AML-193 (cell line): ENCODE results near the gene PCDH12.

Experiments
- DNase-seq, 2 experiments: peaks; one replicate each; lab custom pipeline; 2025; lab: John Stamatoyannopoulos, UW

PCDH12 gene

GRCh38 chr5:141966275-141966962, 8.4 kb upstream of the PCDH12 start:
- DNase-seq, result no peak

- DNase-seq, result no peak
Observed at GRCh38 chr5:141965071-141965470, 7.1 kb upstream of the PCDH12 start.

GRCh38 chr5:141963701-141964100, 5.7 kb upstream of the PCDH12 start:
- no peak for DNase-seq

GRCh38 chr5:141961466-141961865, 3.5 kb upstream of the PCDH12 start:
- no peak for DNase-seq

GRCh38 chr5:141960449-141961323, 2.7 kb upstream of the PCDH12 start:
- DNase-seq, result peak; percentile 86 to 88

- peak; percentile 10 to 11 for DNase-seq
Observed at GRCh38 chr5:141960018-141960417, 2.0 kb upstream of the PCDH12 start.

- DNase-seq, result peak; percentile 69 to 76
Observed at GRCh38 chr5:141958546-141959172, 657 bp upstream of the PCDH12 start.

GRCh38 chr5:141957367-141957996, 520 bp downstream of the PCDH12 start:
- peak; percentile 34 to 43 for DNase-seq

GRCh38 chr5:141954194-141954593, 3.8 kb downstream of the PCDH12 start:
- peak; percentile 58 to 59 for DNase-seq

- peak in 1 of 2 experiments; percentile 14 for DNase-seq
Observed at GRCh38 chr5:141952020-141952419, 6.0 kb downstream of the PCDH12 start.

- no peak for DNase-seq
Observed at GRCh38 chr5:141951332-141951781, 6.6 kb downstream of the PCDH12 start.

GRCh38 chr5:141950207-141951005, 7.6 kb downstream of the PCDH12 start:
- DNase-seq, result no peak

- DNase-seq, result no peak
Observed at GRCh38 chr5:141949511-141949910, 8.5 kb downstream of the PCDH12 start.

- DNase-seq, result no peak
Observed at GRCh38 chr5:141948812-141949211, 9.2 kb downstream of the PCDH12 start.

- no peak for DNase-seq
Observed at GRCh38 chr5:141947316-141947715, 10.7 kb downstream of the PCDH12 start.

GRCh38 chr5:141945511-141946051, 12.4 kb downstream of the PCDH12 start:
- no peak for DNase-seq

GRCh38 chr5:141944076-141944475, 13.9 kb downstream of the PCDH12 start:
- DNase-seq, result no peak

- no peak for DNase-seq
Observed at GRCh38 chr5:141942185-141942857, 15.7 kb downstream of the PCDH12 start.

GRCh38 chr5:141941779-141942178, 16.2 kb downstream of the PCDH12 start:
- no peak for DNase-seq

- DNase-seq, result no peak
Observed at GRCh38 chr5:141941307-141941706, 16.7 kb downstream of the PCDH12 start.
